HG02798 (cell line): ENCODE results near the gene ADAMTS6.
A peak's percentile ranks its signal among the peaks of the same experiment; 100 is the strongest.
"Not testable (repeated sequence)": the region's sequence is repeated elsewhere in the genome, so short reads cannot be mapped to it uniquely, and the experiment has no call there.

ENCODE experiments used
- ATAC-seq: cut with Tn5 transposase; IDR thresholded peaks from one replicate; pipeline ENCODE4 v1.9.1; 2021; ENCODE audit warnings: mild to moderate bottlenecking; ENCODE audit not compliant: unreplicated experiment, poor library complexity

The ADAMTS6 gene

GRCh38 chr5:65209341-65209740 lies 272.4 kb downstream of the ADAMTS6 start:
- ATAC-seq: no peak

DNA sequence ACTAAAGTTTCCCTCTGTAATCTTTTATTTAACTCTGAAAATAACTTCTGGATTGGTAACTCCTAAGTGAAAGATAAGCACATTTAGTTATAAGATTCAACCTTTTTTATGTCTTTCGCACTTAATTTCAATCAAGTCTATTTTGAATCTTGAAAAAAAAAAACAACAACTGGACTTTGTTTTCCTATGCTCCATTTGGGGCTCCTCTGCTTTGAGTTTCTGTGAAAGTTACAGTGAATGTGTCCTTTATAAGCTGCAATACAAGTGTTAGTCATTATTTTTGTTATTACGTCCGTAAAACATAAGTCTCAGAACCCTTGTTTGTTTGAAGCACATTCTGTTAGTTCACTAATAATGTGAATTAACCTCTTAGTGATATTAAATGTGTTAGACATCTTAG lies 276.8 kb downstream of the ADAMTS6 start:
- no peak for ATAC-seq

DNA sequence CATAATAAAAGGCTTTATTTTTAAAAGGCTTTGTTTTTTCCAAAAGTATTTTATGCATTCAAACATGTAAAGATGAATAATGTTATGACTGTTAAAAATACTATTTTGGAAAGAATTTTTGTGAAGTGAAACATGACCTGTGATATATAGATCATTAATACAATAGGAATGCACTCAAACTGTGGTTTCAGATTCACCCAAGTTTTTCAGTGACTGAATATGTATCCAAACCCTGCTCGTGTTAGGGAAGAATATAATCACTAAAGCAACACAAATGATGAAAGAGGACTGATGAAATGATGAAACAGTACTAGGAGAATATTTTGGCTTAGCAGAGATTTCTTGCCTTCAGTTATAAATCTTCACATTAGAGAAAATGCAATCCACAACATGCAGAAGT lies 278.0 kb downstream of the ADAMTS6 start:
- ATAC-seq: no peak

GRCh38 chr5:65199993-65200675 lies 281.6 kb downstream of the ADAMTS6 start:
- ATAC-seq: no peak

- no peak for ATAC-seq
Measured at GRCh38 chr5:65198456-65199120, 283.1 kb downstream of the ADAMTS6 start.

DNA sequence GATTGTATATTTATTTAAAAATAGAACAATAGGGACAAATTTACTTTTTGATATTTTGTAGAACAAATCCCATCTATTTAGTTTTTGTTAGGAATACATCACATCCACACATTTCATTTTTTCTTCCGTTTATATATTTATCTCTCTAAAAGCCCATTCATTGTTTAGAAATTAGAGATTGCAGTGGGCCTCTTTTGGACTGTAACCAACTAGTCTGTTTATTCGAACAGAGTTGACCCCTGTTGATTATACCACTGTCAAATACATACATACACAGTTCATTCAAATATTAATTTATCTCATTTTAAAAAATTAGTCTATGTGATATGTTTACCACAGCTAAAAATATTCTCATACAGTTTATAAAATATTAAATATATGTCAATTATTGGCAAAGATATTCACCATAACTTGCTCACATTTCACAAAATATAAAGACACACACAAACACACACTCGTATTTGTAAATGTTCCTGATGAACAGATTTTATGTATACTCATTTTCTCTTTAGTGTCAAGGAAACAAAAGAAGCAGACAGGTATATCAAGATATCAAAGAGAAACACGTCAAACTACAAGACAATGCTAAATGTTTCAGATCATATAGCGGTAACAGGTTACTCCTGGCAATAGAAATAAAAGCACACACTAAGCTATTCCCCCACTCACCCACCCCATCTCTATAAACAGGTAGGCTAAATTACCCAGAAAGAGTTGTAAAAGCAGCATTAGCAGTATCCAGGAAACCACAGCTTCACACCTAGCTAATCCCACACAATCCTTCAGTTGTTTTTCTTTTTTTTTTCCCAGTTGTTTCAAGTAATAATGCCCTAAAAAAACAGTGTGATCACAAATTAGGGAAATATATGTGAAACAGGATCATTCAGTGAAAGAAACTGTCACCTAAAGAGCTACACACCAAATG lies 283.9 kb downstream of the ADAMTS6 start:
- no peak for ATAC-seq

- ATAC-seq: no peak
Measured at GRCh38 chr5:65194871-65195270, 286.8 kb downstream of the ADAMTS6 start.

DNA sequence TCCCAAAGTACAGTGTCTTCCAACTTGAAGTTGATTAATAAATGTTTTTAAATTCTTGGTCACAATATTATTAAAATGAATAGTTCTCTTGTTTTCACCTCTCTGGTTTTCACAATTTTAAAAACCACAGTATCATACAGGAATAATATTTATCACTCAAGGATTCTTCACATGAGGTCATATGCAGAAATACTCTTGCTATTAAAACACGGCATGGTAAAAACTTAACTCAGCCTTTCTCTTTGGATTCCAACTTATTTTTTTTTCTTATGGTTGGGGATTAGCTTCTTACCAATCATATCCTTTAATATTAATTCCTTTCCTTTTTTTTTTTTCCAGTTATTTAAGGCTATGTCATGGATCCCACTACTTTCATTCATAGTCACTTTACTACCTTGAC lies 289.4 kb downstream of the ADAMTS6 start:
- no peak for ATAC-seq

DNA sequence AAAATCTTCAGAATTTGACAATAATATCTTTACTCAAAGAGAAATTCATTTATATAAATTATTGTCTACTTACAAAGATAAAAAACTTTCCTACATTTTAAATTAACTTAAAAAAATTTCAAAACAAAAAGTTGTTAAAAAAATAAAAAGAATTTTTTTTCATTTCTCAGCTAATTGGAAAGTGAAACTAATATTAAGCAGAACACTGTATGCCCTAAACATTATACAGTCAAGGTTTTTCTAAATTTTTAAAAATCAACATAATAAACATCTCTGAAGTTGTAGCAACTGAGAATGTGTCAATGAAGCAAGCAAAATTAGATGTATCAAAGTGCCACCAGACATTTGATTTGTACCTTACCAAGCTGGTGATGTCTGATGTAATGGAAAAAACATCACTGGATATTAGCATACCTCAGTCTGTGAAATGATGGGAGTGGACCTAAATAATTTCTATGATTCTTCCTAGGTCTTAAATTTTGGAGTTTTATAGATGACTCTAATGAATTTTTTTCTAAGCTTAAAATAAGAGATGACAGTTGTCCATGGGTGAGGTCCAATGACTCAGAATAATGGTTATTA lies 290.1 kb downstream of the ADAMTS6 start:
- ATAC-seq: no peak

DNA sequence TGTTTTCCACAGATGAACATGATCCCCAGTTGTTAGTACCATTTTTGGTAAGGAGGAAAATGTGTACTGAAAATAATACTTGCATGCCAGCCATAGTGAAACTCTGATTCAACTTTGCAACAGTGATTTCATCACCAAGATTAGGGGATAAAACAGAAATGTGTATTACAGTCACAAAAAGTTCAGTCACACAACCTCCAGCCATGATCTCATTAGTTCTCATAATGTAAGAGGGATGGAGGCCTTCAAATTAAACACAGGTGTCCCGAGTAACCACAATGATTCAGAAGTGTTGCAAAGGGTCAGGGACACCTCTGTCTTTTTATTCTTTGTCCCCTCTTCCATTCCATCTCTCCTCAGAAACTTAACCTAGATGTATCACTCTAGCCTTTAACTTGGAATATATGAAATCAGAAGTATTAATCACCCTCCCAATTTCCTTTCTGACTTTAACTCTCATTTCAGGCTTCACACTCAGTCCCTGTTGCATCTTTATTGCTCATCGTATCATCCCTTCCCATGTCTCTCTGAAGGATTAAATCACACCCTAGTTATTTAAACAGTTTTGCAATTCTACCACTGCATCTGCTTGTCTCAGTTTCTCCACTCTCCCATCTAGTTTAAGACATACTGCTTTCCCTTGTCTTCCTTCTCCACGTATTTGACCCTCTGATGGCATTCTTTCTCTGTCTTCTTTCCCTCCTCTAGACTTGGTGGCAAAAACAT lies 291.2 kb downstream of the ADAMTS6 start:
- peak; percentile 50 for ATAC-seq

- ATAC-seq: no peak
Measured at GRCh38 chr5:65186646-65187227, 295.0 kb downstream of the ADAMTS6 start.

DNA sequence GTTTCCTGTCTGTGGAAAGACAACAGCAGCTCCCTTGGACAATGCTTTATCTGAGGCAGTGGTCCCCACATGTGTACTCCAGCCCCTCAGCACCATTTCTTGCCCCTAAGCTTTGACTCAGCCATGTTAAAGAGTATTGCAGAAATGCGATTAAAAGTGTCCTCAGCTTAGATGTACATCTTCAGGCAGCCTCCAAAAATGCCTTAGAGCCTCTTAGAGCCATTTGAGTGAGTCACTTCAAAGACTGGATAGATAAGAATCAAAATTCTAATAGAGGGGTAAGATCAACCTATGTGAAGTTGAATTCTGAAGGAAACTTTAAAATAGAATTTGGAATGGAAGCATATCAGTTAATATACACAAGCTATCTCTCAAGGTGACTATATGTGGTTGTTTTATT lies 296.3 kb downstream of the ADAMTS6 start:
- no peak for ATAC-seq

DNA sequence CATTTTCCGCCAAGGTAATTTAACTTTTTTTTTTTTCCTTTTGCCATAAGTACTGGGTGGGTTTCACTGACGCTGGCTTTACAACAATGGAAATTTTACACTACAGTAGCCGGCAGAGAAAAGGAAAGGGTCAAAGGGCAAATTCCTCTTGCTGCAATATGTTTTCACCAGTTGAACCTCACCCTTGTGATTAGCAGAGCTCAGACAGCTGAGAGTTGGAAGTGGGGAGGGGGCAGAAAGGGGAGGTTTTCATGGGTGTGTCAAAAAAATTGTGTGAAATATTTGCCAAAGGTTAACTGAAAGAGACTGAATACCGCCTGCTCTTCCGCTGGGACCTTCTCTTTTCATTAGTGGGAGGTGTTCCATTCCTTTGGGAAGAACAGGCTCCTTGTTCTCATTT lies 296.9 kb downstream of the ADAMTS6 start:
- no peak for ATAC-seq

DNA sequence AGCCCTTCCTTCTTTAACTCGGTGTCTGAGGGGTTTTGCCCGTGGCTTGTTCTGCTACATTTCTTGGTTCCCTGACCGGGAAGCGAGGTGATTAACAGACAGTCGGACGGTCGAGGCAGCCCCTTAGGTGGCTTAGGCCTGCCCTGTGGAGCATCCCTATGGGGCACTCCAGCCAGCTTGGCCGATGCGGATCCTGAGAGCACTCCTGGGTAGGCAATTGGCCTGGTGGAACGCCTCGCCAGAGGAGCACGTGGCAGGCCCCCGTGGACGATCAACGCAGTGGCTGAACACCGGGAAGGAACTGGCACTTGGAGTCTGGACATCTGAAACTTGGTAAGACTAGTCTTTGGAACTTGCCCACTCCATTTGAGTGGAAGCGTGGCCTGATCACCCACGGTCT lies 307.5 kb downstream of the ADAMTS6 start:
- ATAC-seq: not testable (repeated sequence)

GRCh38 chr5:65173130-65173525 lies 308.6 kb downstream of the ADAMTS6 start:
- ATAC-seq: no peak

- ATAC-seq: peak; percentile 100
Measured at GRCh38 chr5:65172486-65173129, 309.1 kb downstream of the ADAMTS6 start.

DNA sequence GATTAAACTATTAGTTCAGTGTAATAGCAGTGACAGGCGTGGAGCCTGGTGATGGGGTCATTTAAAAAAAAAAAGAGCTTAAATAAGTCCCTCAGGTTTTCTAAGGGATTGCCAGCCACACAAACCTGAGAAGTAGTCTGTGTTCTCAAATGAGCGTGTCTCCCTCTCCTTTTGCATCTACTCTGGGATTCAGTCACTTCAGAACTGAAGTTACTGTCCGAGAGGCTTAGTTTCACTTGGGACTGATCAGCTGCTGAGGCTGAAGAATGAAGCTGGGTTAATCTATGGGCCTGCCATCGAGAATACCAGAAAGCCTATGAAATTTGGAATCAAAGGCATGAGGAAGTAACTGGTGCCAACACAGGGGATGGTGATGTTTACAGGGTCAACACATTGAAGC lies 310.1 kb downstream of the ADAMTS6 start:
- no peak for ATAC-seq

DNA sequence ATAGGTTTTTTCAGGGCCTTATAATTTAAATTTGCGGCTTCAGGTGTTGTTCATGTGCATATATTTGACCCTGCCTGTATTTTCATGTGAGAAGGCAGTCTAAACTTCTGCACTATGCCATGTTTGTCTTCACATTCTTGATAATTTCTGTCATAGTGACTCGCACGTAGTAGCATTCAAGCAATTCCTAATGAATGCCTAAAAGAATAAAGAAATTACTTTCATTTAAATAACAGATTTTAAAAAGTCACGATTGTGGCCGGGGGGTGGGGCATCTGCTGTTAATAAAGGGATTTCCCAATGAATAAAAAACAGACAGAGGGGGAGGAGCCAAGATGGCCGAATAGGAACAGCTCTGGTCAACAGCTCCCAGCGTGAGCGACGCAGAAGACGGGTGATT lies 318.0 kb downstream of the ADAMTS6 start:
- ATAC-seq: no peak

DNA sequence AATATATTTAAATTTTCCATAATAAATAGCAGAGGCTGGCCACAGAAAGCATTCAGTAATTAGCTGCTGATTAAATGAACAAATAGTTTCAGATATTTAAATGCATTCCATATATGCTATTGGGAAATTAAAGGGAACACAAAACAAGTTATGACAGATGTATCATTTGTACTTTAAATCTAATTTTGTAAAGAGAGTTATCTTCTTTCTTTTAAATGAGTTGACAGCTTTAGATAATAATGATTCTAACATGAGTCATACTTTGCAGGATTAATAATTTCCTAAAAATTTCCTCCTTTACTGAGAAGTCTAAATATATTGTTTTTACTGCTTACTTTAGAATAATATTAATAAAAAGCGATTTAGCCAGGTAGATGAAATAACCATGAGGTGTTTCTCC lies 320.1 kb downstream of the ADAMTS6 start:
- no peak for ATAC-seq
